Hepatocyte (in vitro differentiated cells): ENCODE measurements around the gene UTS2B. TPM values are rescaled to one million over a fixed set of nuclear protein-coding genes. Genes with fewer than 3 reads are reported as not detected.

Experiments
- DNase-seq: peaks from one replicate; pipeline ENCODE4 v3.0.0-alpha.2; 2016; ENCODE audit warnings: low spot score
- H2AFZ ChIP-seq: fragments of 200-600 bp; sonication (generic); 2 replicates; pipeline ENCODE4 v1.6.0; 2016; ENCODE audit warnings: antibody characterized with exemption, mild to moderate bottlenecking
- H3K27ac ChIP-seq: fragments of 200-600 bp; sonication (generic); 2 replicates; pipeline ENCODE4 v1.5.1; 2016; ENCODE audit warnings: mild to moderate bottlenecking
- H3K27me3 ChIP-seq: fragments of 200-600 bp; sonication (generic); 2 replicates; pipeline ENCODE4 v1.6.1; 2016
- H3K36me3 ChIP-seq: fragments of 200-600 bp; sonication (generic); replicated peaks from 2 replicates; pipeline ENCODE4 v1.5.1; 2016; ENCODE audit warnings: low read depth; ENCODE audit not compliant: insufficient read depth
- H3K4me1 ChIP-seq: fragments of 200-600 bp; sonication (generic); 2 replicates; pipeline ENCODE4 v1.5.1; 2016; ENCODE audit warnings: mild to moderate bottlenecking, moderate library complexity; ENCODE audit not compliant: insufficient read depth
- H3K4me2 ChIP-seq: fragments of 200-600 bp; sonication (generic); 2 replicates; pipeline ENCODE4 v1.6.0; 2016
- H3K4me3 ChIP-seq: fragments of 200-600 bp; sonication (generic); 2 replicates; pipeline ENCODE4 v1.5.1; 2016; ENCODE audit warnings: mild to moderate bottlenecking
- H3K79me2 ChIP-seq: fragments of 200-600 bp; sonication (generic); 2 replicates; pipeline ENCODE4 v1.6.0; 2017; ENCODE audit warnings: mild to moderate bottlenecking
- H3K9me2 ChIP-seq: fragments of 200-600 bp; sonication (generic); replicated peaks from 2 replicates; pipeline ENCODE4 v1.6.0; 2017; ENCODE audit warnings: mild to moderate bottlenecking; ENCODE audit not compliant: insufficient read depth
- H3K9me3 ChIP-seq: fragments of 200-600 bp; sonication (generic); 2 replicates; pipeline ENCODE4 v1.5.1; 2016; ENCODE audit warnings: low read depth, mild to moderate bottlenecking
- H4K20me1 ChIP-seq: fragments of 200-600 bp; sonication (generic); 2 replicates; pipeline ENCODE4 v1.6.0; 2016; ENCODE audit warnings: mild to moderate bottlenecking; ENCODE audit not compliant: insufficient read depth, poor library complexity, severe bottlenecking
- EZH2 ChIP-seq: fragments of 200-600 bp; sonication (generic); IDR thresholded peaks from 2 replicates; pipeline ENCODE4 v1.6.1; 2016; ENCODE audit warnings: antibody characterized with exemption, mild to moderate bottlenecking, borderline replicate concordance
- EZH2phosphoT487 ChIP-seq: fragments of 200-600 bp; sonication (generic); IDR thresholded peaks from one replicate; pipeline ENCODE4 v1.6.1; 2018; ENCODE audit warnings: antibody characterized with exemption, mild to moderate bottlenecking, low read depth, moderate library complexity; ENCODE audit not compliant: unreplicated experiment, severe bottlenecking
- WGBS: methylation state at CpG from one replicate; pipeline ENCODE4 v1.1.6; 2016; ENCODE audit warnings: low lambda C conversion rate; ENCODE audit errors: missing lambda C conversion rate; 5-methylcytosine and 5-hydroxymethylcytosine counted together
- polyA plus RNA-seq: library from polyadenylated mRNA; unstranded; fragments of >200 nt; fragmentation: Nextera tagmentation; extraction: Ambion mirVana; gene quantifications from 2 replicates; pipeline ENCODE4 v1.2.1, GENCODE V29; 2016
- total RNA-seq: library from RNA; depleted of rRNA; stranded (reverse); fragments of >200 nt; gene quantifications from 2 replicates; pipeline ENCODE4 v1.2.3, GENCODE V29; 2014
- TF ChIP-seq, protein P1 (sequence below): fragments of 200-600 bp; sonication (generic); IDR thresholded peaks from 2 replicates; pipeline ENCODE4 v1.5.1; 2016; ENCODE audit warnings: antibody characterized with exemption, mild to moderate bottlenecking; ENCODE audit not compliant: poor library complexity

The UTS2B gene
- total and polyA plus RNA-seq, 2 experiments from 2014 or later = 0.07 to 0.19 TPM

- peaks cover 10% of the 10 kb centered on the region for H3K4me1 ChIP-seq
- no peaks in the 10 kb centered on the region for H3K9me2 ChIP-seq
- 67% methylated on average over 5 of the region's 5 CpGs for WGBS
- no peak overlapping the region for H3K4me2 ChIP-seq
- H3K36me3 ChIP-seq = no peaks in the 10 kb centered on the region
- H2AFZ ChIP-seq = no peak overlapping the region
- peaks cover 4% of the 10 kb centered on the region for H4K20me1 ChIP-seq
- H3K9me3 ChIP-seq = no peaks in the 10 kb centered on the region
- H3K4me3 ChIP-seq = no peak overlapping the region
- H3K27ac ChIP-seq = peak overlapping the region; percentile 38
- H3K27me3 ChIP-seq = no peaks in the 10 kb centered on the region
- peak; percentile 39 for DNase-seq
- H3K79me2 ChIP-seq = peaks cover 54% of the 10 kb centered on the region
- no peak for TF ChIP-seq EZH2phosphoT487
- TF ChIP-seq EZH2 = no peak
- TF ChIP-seq, protein P1, sequence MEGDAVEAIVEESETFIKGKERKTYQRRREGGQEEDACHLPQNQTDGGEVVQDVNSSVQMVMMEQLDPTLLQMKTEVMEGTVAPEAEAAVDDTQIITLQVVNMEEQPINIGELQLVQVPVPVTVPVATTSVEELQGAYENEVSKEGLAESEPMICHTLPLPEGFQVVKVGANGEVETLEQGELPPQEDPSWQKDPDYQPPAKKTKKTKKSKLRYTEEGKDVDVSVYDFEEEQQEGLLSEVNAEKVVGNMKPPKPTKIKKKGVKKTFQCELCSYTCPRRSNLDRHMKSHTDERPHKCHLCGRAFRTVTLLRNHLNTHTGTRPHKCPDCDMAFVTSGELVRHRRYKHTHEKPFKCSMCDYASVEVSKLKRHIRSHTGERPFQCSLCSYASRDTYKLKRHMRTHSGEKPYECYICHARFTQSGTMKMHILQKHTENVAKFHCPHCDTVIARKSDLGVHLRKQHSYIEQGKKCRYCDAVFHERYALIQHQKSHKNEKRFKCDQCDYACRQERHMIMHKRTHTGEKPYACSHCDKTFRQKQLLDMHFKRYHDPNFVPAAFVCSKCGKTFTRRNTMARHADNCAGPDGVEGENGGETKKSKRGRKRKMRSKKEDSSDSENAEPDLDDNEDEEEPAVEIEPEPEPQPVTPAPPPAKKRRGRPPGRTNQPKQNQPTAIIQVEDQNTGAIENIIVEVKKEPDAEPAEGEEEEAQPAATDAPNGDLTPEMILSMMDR = no peak
Measured at GRCh38 chr3:191356631-191357439, 26.5 kb upstream of the UTS2B start.

DNA sequence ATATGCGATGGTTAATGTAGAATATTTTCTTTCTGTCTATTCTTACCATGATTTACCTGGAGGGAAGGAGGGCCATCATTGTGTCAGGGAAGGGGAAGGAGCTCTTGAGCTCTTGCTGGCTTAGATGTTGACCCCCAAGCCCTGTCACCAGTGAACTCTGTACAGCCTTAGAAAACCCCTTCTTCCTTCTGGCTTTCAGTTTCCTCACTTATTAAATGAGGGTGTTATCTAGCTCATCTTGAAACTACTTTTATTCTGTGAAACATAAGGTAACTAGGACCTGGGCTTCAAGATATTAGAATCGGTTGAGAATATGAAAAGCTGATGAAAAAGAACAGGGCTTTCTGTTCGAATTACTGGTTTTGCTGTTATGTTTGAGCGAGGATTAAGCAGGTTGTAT lies 25.1 kb upstream of the UTS2B start:
- Histone ChIP-seq H3K27ac (no peak overlapping the region), H3K9me2 (no peaks in the 10 kb centered on the region), H3K9me3 (no peaks in the 10 kb centered on the region), H3K36me3 (no peaks in the 10 kb centered on the region), H3K4me3 (no peak overlapping the region), H3K79me2 (peaks cover 66% of the 10 kb centered on the region), H2AFZ (no peak overlapping the region), H3K4me2 (no peak overlapping the region), H3K4me1 (peaks cover 16% of the 10 kb centered on the region), H4K20me1 (peaks cover 4% of the 10 kb centered on the region), H3K27me3 (no peaks in the 10 kb centered on the region)
- WGBS = 83% methylated on average over 4 of the region's 4 CpGs
- TF ChIP-seq, protein P1 = no peak
- TF ChIP-seq EZH2 (no peak), EZH2phosphoT487 (no peak)
- no peak for DNase-seq

DNA sequence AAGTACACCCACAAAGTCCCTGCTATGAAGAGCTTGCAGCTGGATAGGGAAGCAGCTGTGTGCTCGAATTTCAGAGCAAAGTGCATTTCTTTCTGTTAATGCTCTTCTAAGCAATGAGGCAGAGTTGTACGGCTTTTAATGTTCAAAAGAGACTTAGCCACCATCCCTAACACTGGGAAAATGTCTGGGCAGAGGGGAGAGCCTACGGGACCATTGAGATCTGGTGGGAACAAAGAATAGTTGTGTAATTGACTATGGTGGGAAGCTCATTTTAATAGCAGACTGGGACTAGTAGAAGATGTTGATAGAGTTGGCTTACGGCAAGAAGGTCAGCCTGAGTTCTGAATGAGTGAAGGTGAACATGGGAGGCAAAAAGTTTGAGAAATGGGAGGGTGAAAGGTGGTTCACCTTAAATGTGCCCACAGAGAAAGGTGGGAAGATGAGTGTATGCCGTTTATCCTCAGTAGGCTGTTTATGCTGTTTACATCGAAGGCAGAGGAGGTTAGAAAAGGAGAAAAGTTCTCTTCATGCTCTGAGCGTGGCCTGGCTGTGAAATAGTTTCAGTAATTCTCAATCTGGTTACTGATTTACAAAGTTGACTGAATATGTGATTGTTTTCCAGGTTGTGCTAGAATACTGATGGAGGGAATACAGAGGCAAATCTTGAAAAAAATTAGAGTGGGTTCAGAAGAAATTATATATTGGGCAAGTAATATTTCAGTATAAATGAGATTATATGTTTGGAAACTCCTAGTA lies 22.9 kb upstream of the UTS2B start:
- Histone ChIP-seq H3K79me2 (peaks cover 84% of the 10 kb centered on the region), H3K27ac (peak overlapping the region; percentile 54)
- no peak for TF ChIP-seq EZH2
- TF ChIP-seq EZH2phosphoT487 = no peak
- TF ChIP-seq, protein P1 = no peak

More for the DNA sequence above, 22.9 kb upstream of the UTS2B start:
- Histone ChIP-seq H3K4me2 (peak overlapping the region; percentile 68), H3K4me3 (no peak overlapping the region), H4K20me1 (peaks cover 4% of the 10 kb centered on the region), H2AFZ (peak overlapping the region; percentile 5), H3K9me2 (no peaks in the 10 kb centered on the region), H3K4me1 (peaks cover 16% of the 10 kb centered on the region), H3K27me3 (no peaks in the 10 kb centered on the region), H3K36me3 (no peaks in the 10 kb centered on the region), H3K9me3 (no peaks in the 10 kb centered on the region)
- DNase-seq = no peak
- WGBS = 45% methylated on average over 7 of the region's 7 CpGs
